Gastrocnemius medialis (tissue), 4 donors: ENCODE results near the gene SPATA2. TPM values are rescaled to one million over a fixed set of nuclear protein-coding genes. Genes with fewer than 3 reads are reported as not detected.
"Not testable (repeated sequence)": the region's sequence is repeated elsewhere in the genome, so short reads cannot be mapped to it uniquely, and the experiment has no call there.

ENCODE experiments used
- ATAC-seq, 2 donors: fragments of 150-250 bp; one replicate each; pipeline ENCODE4 v1.9.1; 2016
- DNase-seq, 2 donors: peaks; one replicate each; pipeline ENCODE4 v3.0.0-alpha.2; 2019
- H3K27ac ChIP-seq, 4 donors: fragments of 200-600 bp; sonication (generic); 1 replicate in 1 of 4; 2 replicates in 3 of 4; pipeline ENCODE4 v1.5.1; 2016 to 2018; ENCODE audit warnings: mild to moderate bottlenecking in 2 of 4, moderate library complexity in 1 of 4
- H3K27me3 ChIP-seq, 3 donors: fragments of 200-600 bp; sonication (generic) in 2 of 3; 1 replicate in 1 of 3; 2 replicates in 2 of 3; pipeline versions ENCODE4 v1.5.1 to v1.6.0; 2016 to 2019; ENCODE audit warnings: mild to moderate bottlenecking in 1 of 3, moderate library complexity in 1 of 3
- H3K36me3 ChIP-seq, 2 donors: fragments of 200-600 bp; sonication (generic) in 1 of 2; one replicate each; pipeline ENCODE4 v1.5.1; 2017 to 2018
- H3K4me1 ChIP-seq, 2 donors: fragments of 200-600 bp; sonication (generic) in 1 of 2; one replicate each; pipeline ENCODE4 v1.5.1; 2016 to 2017; ENCODE audit warnings: mild to moderate bottlenecking in 2 of 2
- H3K4me3 ChIP-seq, 4 donors: fragments of 200-600 bp; sonication (generic) in 3 of 4; 1 replicate in 1 of 4; 2 replicates in 3 of 4; pipeline ENCODE4 v1.5.1; 2016 to 2019; ENCODE audit warnings: mild to moderate bottlenecking in 2 of 4
- H3K9me3 ChIP-seq, 3 donors: fragments of 200-600 bp; sonication (generic) in 2 of 3; 1 replicate in 1 of 3; 2 replicates in 2 of 3; pipeline ENCODE4 v1.5.1; 2016 to 2019
- POLR2A ChIP-seq, 2 donors: fragments of 450-650 bp; IDR thresholded peaks; one replicate each; pipeline ENCODE4 v1.6.1; 2017; ENCODE audit warnings: antibody characterized with exemption in 2 of 2, mild to moderate bottlenecking in 2 of 2, moderate library complexity in 2 of 2
- in situ Hi-C, 4 donors: fragments of 200-750 bp; cut with MboI; loops; one replicate each; pipeline versions ENCODE4 v1.15.0 to v1.8.0; 2017; ENCODE audit warnings: low sequenced_read_pairs in 4 of 4
- intact Hi-C: fragments of 100-400 bp; cut with DNase I; formaldehyde crosslinking; loops from one replicate; pipeline ENCODE4 v1.15.1; 2023; ENCODE audit warnings: low total_unique reads
- total RNA-seq, 4 donors: library from RNA; depleted of rRNA; stranded (reverse); fragments of >200 nt; gene quantifications; one replicate each; pipeline versions ENCODE4 v1.1.0 to v1.2.3, GENCODE V29; 2016
- TF ChIP-seq, protein P1 (sequence below), 5 experiments: fragments of 450-650 bp in 3 of 5; fragments of 200-600 bp in 2 of 5; sonication (generic) in 2 of 5; IDR thresholded peaks in 4 of 5; conservative IDR thresholded peaks in 1 of 5; 1 replicate in 4 of 5; 2 replicates in 1 of 5; pipeline ENCODE4 v1.5.1; 2016 to 2019; ENCODE audit warnings: antibody characterized with exemption in 5 of 5, mild to moderate bottlenecking in 3 of 5, moderate library complexity in 3 of 5

Gene SPATA2
- total RNA-seq, 4 donors from 2014 or later, result 7.7 to 10.7 (median 9.7) TPM

- Histone ChIP-seq H3K27ac (no peak overlapping the region), H3K27me3 (no peaks in the 10 kb centered on the region), H3K9me3 (no peaks in the 10 kb centered on the region), H3K36me3 (peaks cover 0 to 43% of the 10 kb centered on the region in 2 donors), H3K4me3 (no peak overlapping the region), H3K4me1 (peaks cover 17 to 19% of the 10 kb centered on the region in 2 donors)
- ATAC-seq, result no peak
- no peak for DNase-seq
- intact Hi-C loops, result no loop called here
- no peak for TF ChIP-seq POLR2A (IDR thresholded peaks at IDR 0.05)
- TF ChIP-seq, protein P1, sequence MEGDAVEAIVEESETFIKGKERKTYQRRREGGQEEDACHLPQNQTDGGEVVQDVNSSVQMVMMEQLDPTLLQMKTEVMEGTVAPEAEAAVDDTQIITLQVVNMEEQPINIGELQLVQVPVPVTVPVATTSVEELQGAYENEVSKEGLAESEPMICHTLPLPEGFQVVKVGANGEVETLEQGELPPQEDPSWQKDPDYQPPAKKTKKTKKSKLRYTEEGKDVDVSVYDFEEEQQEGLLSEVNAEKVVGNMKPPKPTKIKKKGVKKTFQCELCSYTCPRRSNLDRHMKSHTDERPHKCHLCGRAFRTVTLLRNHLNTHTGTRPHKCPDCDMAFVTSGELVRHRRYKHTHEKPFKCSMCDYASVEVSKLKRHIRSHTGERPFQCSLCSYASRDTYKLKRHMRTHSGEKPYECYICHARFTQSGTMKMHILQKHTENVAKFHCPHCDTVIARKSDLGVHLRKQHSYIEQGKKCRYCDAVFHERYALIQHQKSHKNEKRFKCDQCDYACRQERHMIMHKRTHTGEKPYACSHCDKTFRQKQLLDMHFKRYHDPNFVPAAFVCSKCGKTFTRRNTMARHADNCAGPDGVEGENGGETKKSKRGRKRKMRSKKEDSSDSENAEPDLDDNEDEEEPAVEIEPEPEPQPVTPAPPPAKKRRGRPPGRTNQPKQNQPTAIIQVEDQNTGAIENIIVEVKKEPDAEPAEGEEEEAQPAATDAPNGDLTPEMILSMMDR (IDR thresholded peaks at IDR 0.05 in 4 of 5, conservative IDR thresholded peaks at IDR 0.05 in 1 of 5), result no peak
- in situ Hi-C loops, result no loop called here
These were observed 10.7 kb downstream of the SPATA2 start for GRCh38 chr20:49904440-49905214.

GRCh38 chr20:49901588-49901987, 13.7 kb downstream of the SPATA2 start:
- intact Hi-C loops, result no loop called here
- H3K9me3 ChIP-seq, result no peaks in the 10 kb centered on the region
- DNase-seq (peak in 1 of 2 donors; percentile 29), ATAC-seq (peak; percentile 31 to 42)
- no peaks in the 10 kb centered on the region for H3K27me3 ChIP-seq
- peaks cover 0 to 27% of the 10 kb centered on the region in 2 donors for H3K36me3 ChIP-seq
- peaks cover 7 to 10% of the 10 kb centered on the region in 2 donors for H3K4me1 ChIP-seq
- H3K27ac ChIP-seq, result peak overlapping the region in 3 of 4 donors; percentile 15 to 52 (median 32)
- no peak overlapping the region for H3K4me3 ChIP-seq
- TF ChIP-seq, protein P1 (IDR thresholded peaks at IDR 0.05 in 4 of 5, conservative IDR thresholded peaks at IDR 0.05 in 1 of 5), result no peak
- no peak for TF ChIP-seq POLR2A (IDR thresholded peaks at IDR 0.05)
- in situ Hi-C loops, result no loop called here

GRCh38 chr20:49899541-49900383, 15.6 kb downstream of the SPATA2 start:
- ATAC-seq (no peak), DNase-seq (no peak)
- Histone ChIP-seq H3K27me3 (no peaks in the 10 kb centered on the region), H3K4me1 (peaks cover 10 to 14% of the 10 kb centered on the region in 2 donors), H3K27ac (no peak overlapping the region), H3K36me3 (peaks cover 0 to 9% of the 10 kb centered on the region in 2 donors), H3K9me3 (no peaks in the 10 kb centered on the region), H3K4me3 (no peak overlapping the region)
- no peak for TF ChIP-seq POLR2A (IDR thresholded peaks at IDR 0.05)
- TF ChIP-seq, protein P1 (IDR thresholded peaks at IDR 0.05 in 4 of 5, conservative IDR thresholded peaks at IDR 0.05 in 1 of 5), result no peak
- in situ Hi-C loops, result no loop called here
- intact Hi-C loops, result loop anchor here (5.0 to 10.0 kb wide), 2 partner anchors 37 to 355 kb away; no protein-coding TSS in a partner anchor

DNA sequence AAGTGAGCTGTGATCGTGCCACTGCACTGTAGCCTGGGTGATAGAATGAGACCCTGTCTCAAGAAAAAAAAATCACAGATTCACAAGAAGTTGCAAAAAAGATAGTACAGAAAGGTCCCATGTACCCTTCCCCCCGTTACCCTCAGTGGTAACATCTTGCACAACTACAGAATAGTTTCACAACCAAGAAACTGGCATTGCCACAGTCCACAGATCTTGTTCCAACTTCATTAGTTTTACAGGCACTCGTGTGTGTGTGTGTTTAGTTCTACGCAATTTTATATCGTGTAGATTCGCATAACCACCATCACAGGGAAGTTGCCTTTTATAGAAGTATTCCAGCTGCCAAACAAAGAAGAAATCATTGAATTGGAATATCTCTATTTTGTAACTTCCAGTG, 19.1 kb downstream of the SPATA2 start:
- DNase-seq, result peak in 1 of 2 donors; percentile 21
- H3K9me3 ChIP-seq, result no peaks in the 10 kb centered on the region

GRCh38 chr20:49895474-49896093, 19.7 kb downstream of the SPATA2 start:
- H3K36me3 ChIP-seq, DNase-seq, in situ Hi-C loops, H3K4me3 ChIP-seq, H3K9me3 ChIP-seq, H3K27me3 ChIP-seq, H3K27ac ChIP-seq, ATAC-seq: not testable (repeated sequence)
- peaks cover 14 to 30% of the 10 kb centered on the region in 2 donors for H3K4me1 ChIP-seq
- intact Hi-C loops, result loop anchor here (5.0 to 10.0 kb wide), 2 partner anchors 33 to 351 kb away; no protein-coding TSS in a partner anchor

More for the DNA sequence above, 19.1 kb downstream of the SPATA2 start:
- intact Hi-C loops, result loop anchor here (5.0 to 10.0 kb wide), 2 partner anchors 34 to 351 kb away; no protein-coding TSS in a partner anchor
- Histone ChIP-seq H3K4me3 (no peak overlapping the region), H3K27ac (no peak overlapping the region), H3K4me1 (peaks cover 18 to 29% of the 10 kb centered on the region in 2 donors), H3K27me3 (no peaks in the 10 kb centered on the region), H3K36me3 (no peaks in the 10 kb centered on the region)
- in situ Hi-C loops, result no loop called here
- no peak for TF ChIP-seq POLR2A (IDR thresholded peaks at IDR 0.05)
- TF ChIP-seq, protein P1 (IDR thresholded peaks at IDR 0.05 in 4 of 5, conservative IDR thresholded peaks at IDR 0.05 in 1 of 5), result no peak
- peak; percentile 49 to 74 for ATAC-seq
